ENCODE results near the gene MARCHF9.

Gene MARCHF9

DNA sequence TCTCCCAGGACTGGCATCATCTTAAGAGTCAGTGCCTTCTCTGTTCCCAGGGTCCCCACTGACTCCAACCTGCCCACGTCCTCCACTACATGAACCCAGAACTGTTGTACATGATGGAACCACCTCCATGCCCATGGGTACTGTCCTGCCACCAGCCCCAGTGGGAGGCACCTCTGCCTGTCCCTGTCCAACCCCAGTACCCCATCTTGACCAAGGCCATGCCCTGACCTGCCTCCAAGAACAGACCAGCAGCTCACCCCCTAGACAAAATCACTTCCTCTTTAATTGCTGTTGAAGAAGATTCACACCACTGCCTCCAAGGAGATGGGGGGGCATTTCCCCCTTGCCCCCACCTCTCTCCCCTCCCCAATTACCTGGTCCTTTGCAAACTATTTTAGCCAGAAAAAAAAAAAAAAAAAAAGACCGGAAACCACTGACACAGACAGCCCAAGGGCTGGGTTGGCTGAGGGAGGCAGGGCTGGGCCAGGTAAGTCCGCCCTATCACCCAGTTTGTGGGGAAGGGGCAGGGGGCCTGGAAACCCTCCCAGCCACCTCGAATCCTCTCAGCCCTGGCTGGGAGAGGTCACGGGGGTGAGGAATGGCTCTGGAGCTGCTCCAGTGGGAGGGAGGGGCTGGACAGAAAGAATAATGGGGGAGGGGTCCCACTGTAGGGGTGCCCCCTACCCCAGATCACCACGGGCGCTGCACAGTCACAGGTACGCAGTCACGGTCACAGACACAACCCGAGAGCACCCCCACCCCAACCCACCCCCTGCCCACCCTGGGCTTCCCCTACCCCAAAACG is 29.8 kb upstream of the MARCHF9 start:
- DNase-seq, result no peak

DNA sequence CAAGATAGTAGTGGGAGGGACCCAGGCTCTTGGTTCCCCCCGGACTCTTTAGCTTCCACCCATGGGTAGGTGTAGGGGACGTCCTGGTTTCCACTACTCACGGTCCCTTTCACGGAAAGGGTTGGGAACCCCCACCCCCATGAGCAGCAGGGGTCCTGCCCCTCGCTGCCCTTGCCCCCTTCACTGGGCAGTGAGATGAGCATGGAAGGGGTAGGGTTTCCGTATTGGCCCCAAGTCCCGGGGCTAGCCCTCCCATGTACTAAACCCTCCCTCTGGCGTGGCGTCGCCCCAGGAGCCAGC is 29.1 kb upstream of the MARCHF9 start:
- no peak for DNase-seq

DNA sequence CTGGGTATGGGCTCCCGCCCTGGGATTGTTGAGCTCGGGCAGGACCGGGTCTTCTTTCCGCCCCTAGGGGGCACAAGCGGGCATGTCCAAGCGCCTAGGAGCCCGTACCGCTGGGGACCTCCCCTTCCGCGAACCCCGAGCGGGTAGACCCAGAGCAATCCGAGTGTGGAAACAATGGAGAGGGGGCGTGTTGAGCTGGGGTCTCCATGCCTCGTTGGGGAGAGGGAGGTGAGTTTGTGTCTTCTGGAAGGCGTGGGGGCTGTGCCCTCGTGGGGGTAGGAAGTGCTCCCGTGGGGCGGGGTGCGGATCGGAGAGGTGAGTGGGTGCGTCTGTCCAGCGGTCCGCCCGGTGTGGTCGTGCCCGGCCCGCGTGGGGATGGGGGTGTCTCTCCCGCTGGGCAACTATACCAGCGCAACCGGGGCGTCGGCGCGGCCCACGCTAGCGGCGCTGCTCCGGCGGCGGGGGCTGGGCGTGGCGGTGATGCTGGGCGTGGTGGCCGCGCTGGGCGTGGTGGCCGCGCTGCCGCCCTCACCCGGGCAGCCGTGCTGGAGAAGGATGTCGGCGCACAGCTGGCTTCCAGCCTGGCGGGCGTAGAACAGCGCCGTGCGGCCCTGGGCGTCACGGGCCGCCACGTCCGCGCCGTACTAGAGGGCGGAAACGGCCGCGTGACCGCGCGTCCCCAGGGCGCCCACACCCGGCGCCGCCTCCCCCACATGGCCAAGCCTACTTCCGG is 28.6 kb upstream of the MARCHF9 start:
- peak; percentile 36 for DNase-seq

DNA sequence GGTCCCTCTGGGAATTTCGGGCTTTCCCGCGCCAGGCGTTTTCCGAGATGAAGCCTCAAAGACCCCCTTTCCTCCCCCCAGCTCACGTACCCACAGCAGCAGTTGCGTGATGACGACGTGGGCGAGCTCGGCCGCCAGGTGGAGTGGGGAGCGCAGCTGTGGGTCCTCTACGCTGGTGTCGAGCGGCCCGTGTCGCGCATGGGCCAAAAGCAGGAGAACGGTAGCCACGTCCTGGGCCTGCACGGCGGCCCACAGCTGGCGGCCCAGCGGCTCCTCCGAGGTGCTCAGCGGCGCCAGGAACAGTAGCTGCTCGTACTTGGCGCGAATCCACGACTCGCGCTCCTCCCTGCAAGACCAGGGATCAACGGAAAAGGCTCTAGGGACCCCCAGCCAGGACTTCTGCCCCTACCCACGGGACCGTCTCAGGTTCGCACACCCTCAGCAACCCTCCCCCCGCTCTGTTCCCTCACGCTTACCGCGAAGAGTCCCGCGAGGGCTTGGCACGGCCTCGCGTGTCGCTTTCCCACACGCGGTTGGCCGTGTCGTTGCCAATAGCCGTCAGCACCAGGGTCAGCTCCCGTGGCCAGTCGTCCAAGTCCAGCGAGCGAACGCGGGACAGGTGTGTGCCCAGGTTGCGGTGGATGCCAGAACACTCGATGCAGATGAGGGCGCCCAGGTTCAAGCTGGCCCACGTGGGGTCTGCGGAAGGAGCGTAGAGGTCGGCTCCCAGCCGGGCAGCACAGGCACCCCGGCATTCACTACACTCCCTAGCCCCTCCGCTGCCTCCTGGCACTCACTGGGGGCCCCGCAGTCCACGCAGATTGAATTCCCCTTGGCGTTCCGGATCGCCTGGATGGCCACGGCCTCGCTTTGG is 27.8 kb upstream of the MARCHF9 start:
- DNase-seq, result no peak

DNA sequence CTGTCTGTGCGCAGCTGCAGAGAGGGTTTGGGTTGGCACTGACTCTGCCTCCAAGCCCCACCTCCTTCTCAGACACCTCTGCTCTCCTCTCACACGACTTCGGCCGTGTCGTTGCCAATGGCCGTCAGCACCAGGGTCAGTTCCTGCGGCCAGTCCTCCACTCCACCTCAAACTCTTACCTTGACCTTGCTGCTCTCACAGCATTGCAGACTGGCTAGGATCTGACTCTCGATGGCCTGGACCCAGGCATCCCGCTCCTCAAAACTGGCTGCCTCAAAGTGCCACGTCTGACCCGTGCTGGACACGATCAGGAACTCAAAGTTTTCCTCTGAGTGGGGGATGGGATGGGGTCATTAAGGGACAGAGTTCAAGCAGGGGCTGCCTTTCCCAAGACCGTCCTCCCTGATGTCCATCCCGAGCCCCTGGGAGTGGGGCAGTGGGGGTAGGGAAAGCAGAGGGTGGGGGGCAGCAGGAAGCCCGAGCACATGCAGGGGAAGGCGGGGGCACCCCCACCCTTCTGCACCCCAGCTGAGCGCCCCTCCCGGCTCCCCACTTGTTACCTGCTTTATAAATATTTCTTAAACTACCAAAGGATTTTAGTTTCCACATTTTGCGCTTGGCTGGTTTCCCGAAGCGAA is 27.0 kb upstream of the MARCHF9 start:
- DNase-seq, result no peak

DNA sequence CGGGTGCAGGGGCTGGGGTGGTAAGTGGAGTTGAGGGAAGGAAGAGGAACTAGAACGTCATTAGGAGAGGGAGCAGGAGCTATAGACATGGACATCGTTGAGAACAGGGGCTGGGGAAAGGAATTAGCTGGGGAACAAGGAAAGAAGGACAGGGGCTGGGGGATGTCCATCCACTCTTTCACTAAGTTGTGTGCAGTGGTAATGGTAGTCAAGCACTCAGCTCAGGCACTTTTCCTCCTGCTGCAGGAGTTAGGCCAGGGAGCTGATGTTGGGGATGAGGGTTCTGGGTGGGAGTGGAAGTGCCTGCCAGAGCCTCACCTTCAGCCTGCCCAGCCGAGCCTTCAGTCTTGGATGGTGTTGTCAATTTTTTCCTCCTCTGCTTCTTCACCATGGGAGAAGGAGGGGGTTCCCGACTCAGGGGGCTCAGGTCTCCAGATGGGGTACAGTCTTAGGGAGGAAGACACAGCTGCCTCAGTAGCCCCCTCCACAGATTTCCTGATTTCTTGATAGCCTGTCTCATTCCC is 25.5 kb upstream of the MARCHF9 start:
- no peak for DNase-seq

DNA sequence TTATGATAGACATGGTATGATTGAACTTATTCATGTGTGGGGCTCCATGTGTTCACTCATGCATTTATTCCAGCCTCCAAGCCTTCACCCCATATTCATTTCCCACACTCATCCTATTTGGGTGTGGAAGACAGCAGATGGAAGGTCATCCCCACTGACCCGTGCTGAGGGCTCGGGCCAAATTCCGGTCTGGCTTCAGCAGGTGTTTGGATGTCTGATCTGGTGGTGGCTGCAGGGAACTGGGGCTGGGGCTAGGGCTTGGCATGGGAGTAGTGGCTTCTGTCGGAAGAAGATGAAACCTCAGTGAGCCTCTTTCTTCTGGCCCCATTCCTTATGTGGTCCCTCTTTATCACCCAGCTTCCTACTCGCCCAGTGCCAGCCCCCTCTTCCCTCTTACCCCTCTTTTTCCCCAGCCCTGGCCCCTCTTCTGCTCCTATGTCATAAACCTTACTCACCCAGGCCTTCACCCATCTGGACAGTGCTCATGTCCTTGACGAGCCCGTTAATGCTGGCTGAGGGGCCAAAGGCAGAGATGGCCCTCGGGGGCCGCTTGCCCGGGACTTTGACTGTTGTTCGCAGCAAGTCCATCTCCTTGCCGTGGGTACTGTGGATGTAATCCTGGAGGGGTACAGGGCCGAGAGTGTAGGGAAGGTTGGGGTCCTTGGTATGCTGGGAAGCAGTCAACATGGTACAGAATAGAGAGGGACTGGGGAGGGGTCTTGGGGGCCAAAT is 24.4 kb upstream of the MARCHF9 start:
- no peak for DNase-seq

DNA sequence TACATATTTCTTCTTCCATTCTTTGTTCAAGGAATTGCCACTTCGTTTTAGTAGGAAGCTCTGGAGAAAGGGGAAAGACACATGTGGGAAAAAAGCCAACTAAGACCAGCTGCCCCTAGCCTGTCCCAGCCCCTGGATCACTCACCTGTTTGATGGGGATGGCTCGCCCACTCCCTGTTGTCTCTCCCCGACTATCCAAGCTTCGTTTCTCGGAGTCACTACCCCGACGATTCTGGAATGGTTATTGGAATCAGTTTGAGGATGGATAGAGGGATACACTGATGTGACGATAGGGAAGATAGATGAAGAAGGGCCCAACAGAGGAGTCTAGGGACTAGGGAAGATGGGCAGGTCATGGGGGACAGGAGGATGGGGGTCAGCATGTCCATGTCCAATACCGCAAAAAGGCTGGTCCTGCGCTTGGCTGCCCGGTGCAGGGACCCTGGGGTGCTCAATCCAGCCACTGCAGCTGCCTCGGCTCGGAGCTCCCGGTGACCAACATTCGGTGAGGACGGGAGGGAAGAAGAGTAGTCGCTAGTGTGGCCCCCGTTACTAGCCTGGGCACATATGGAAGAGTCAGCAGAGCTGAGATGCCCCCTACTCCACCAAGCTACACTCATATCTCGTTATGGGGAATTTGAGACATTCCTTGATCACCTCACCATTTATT is 23.4 kb upstream of the MARCHF9 start:
- no peak for DNase-seq

DNA sequence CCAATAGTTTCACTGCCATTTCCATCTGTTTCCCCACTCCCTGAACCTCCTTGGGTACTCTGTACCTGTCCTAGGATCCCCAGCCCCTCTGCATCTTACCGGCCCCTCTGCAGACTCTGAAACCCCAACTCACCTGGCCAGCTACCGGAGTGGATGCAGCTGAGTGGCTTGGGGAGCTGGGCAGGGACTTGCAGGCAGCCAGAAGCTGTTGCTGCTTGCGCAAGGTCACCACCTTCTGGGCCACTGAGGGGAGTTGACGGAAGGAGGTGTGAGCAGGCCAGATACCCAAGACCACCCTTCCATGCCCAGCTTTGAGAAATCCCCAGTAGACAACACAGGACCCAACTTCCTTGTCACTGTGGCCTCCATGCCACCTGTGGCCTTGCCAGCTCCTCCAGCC is 22.6 kb upstream of the MARCHF9 start:
- no peak for DNase-seq

DNA sequence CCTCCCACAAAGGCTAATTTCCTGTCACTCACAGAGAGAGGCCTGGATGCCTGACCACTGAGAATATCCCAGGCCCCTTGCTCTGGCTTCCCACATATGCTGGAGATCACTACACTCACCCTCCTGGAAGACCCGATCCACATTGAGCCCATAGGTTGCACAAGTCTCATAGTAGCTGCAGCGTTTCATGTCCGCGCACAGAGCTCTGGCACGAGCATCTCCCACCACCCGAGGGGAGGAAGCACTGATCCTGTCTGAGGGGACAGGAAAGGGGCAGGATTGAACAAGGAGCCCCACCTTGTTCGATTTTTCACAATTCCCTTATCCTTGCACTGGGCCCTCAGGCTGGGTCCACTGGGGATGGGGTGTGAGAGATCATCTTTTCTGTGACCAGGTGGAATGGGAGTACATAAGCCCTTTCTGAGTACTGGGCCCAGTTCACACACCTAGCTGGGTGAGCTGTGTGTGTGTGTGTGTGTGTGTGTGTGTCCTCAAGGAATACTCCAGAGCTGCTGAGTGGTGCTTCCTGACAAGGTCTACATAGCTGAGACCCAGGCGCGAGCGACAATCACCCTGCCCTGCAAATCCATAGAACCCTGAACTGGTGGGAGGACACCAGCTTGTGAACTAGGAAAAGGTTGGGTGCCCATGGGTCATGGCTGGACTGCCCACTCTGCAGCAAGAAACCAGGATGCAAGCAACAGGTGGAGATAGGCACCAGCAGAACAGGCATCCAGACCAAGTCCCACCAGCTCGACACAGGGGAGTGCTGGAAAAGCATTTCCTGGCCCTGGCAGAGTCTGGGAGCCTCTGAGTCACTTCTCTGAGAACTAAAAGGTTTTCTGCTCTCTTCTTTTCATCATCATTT is 21.9 kb upstream of the MARCHF9 start:
- no peak for DNase-seq

DNA sequence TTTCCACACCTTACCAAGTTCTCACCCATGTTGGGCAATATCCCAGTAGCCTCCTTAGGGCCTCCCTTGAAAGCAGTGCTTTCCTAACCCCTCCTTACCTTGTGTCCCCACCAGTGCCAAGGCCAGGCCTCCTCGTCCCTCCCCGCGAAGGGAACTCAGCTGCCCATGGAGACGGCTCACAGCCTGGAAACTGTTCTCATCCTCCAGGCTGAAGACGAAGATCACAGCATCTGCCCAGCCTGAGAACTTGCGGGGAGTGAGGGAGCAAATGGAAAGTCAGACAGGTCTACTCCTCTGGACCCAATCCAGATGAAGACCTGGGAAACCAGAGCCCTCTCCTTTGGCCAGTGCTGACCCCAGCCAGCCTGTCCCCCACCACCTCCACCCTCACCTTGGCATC is 21.0 kb upstream of the MARCHF9 start:
- DNase-seq, result no peak

DNA sequence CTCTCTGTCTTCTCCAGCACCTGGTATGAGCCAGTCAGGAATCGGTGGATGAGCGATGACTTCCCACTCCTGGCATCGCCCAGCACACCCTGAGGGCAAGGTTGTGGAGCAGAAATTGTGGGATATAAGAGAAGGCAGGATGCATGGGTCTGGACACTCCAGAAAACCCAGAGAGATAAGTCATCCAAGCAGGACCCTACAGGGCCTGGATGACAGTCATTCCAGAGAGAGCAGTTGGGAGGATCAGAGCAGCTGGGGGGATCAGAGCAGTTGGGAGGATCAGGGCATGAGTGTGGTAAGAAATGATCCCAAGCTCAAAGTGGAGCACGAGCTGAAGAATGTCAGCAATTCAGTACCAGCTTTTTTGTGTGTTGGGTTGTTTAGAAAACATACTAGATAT is 20.3 kb upstream of the MARCHF9 start:
- DNase-seq, result no peak

DNA sequence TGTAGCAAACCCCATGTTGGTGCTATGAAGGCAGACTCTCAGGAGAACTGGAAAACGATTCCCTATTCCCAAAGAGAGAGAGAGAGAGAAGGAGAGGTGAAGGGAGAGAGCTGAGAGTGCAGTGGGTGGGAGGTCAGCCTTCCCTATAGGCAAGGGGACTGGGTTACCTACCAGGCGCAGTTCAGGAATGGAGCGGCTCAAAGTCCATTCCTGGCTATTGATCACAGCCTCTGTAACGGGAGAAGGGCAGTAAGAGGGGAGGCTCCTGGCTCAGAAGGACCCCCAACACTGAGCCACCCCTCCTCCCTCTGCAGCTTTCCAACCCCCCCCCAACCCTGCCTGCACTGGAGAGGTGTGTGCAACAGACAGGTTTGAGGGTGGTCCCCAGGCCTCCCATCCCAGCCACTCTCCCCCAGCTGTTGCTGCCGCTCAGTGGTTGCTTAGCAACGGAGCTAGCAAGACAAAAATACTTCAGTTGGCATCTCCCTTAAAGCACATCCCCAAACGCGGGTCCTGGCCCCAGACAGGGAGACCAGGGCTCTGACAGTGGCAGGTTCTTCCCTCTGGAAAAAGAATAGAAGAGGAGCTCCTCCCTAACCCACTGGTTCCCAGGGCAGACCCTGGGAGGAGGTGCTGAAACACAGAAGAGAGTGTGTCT is 19.6 kb upstream of the MARCHF9 start:
- DNase-seq, result no peak

DNA sequence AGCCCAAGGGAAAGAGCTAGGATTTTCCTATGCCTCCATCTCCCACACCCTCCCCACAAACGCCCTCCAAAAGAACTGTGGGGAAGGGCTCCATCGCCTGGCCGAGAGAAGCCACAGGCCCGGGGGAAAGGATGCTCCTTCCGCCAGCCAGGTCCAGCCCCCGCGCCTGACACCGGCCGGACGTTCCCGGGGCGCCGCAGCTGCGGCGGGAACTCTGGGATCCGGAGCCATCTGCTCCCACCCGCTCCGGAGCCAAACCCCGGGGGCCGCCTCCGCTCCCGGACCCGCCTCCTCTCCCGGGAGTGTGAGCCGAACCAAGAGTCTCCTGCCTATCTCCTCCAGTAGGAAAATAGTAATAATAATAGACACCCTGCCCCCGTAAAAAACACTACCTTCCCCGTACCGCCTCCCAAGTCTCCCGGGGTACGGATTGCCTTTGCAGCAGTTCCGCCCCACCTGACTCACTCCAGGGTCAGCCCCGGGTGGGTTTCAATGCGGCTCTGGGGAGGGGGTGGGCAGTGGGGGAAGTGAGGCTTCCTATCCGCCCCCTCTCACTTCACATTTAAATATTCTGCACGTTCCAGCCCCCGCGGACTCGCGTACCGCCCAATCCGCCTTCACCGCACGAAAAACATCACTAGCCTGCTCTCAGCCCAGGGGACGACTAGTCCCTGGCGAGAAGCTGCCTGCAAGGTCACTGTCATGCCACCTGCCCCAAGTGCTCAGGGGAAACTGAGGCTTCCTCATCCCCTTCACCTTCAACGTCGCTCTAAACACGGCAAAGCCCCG is 18.8 kb upstream of the MARCHF9 start:
- no peak for DNase-seq

DNA sequence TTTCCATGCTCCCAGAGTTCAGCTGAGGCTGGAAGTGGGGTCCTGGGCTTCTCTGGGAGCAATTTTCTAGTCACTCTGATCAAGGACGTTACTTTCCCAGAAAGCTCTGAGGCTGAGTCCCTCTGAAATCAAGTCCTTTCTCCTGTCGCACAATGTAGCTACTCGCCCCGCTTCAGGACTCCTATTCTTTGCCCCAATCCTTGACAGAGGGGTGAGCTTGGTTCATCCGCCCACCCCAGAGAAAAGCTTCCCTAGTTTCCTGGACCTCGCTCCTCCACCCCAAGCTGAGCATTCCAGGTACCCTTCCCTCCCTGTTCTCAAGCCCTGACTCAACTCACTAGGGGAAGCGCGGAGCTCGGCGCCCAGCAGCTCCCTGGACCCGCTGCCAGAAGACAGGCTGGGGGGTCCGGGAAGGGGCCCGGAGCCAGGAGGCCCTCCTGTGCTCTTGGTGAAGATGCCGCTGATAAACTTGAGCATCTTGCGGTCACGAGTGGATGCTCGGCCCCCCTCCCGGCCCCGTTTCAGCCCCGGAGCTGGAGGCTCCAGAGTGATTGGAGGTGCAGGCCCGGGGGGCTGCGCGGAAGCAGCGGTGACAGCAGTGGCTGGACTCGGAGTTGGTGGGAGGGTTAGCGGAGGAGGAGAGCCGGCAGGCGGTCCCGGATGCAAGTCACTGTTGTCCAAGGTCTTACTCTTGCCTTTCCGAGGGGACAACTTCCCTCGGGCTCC is 18.0 kb upstream of the MARCHF9 start:
- no peak for DNase-seq

DNA sequence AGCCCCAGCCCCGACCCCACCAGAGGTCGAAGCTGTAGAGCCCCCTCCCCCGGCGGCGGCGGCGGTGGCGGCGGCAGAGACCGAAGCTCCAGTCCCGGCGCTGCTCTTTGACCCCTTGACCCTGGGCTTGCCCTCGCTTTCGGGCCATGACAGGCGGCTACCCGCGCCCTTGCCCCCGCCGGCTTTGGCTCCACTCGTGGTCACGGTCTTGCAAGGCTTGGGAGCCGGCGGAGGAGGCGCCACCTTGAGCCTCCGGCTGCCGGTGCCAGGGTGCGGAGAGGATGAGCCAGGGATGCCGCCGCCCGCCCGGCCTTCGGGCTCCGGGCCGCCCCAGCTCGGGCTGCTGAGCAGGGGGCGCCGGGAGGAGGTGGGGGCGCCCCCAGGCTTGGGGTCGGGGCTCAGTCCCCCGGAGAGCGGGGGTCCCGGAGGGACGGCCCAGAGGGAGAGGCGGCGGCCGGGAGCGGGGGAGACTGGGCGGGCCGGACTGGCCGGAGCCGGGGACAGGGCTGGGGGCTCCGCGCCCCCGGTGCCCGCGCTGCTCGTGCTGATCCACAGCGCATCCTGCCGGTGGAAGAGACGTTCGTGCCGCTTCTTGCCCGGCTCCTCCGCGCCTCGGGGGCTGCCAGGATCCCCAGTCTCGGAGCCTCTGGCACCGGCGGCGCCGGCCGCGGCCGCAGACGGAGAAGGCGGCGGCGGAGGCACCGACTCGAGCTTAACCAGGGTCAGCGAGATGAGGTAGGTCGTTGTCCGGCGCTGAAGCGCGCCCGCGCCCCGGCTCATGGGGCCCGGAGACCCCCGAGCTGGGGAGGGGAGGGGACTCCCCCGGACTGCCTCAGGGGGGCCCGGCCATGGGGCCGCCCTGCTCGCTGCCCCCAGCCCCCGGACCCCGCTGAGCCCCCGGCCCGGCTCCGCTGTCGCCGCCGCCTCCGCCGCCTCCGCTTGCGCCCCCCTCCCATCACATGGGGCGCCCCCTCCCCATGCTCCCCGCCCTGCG is 17.1 kb upstream of the MARCHF9 start:
- DNase-seq, result no peak

DNA sequence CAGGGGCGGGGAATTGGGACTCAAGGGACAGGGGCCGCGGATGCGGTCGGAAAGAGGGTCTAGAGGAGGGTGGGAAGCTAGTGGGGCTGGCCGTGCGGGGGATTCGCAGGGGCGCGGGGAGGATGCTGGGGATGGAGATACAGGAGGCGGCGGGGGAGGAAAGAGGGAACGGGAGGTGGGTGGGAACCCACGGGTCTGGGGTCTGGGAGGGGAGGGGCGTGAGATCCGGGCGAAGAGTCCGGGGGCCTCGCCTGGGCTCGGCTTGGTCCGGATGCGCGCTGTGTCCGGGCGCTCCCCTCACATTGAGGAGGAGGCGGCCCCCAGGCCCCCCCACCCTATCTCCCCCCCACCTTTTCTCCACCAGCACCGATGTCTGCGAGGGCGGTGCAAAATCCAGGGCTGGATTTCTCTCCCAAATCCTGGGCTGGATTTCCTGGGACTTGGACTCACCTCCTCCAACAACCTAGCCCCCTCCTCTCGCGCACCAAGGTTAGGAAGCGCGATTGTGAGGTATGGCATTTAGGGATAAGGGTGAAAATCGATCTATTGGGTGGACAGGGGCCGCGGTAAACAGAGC is 16.2 kb upstream of the MARCHF9 start, which contains the start of gene AGAP2:
Gene AGAP2, minus strand, starts transcription at position 82 of the 577 bp plus-strand sequence. CDS start 496 bp downstream, outside the sequence.
- no peak for DNase-seq
